ENCODE data around the gene TRAPPC8. TPM values are rescaled to one million over a fixed set of nuclear protein-coding genes. Genes with fewer than 3 reads are reported as not detected.

The TRAPPC8 gene, protein sequence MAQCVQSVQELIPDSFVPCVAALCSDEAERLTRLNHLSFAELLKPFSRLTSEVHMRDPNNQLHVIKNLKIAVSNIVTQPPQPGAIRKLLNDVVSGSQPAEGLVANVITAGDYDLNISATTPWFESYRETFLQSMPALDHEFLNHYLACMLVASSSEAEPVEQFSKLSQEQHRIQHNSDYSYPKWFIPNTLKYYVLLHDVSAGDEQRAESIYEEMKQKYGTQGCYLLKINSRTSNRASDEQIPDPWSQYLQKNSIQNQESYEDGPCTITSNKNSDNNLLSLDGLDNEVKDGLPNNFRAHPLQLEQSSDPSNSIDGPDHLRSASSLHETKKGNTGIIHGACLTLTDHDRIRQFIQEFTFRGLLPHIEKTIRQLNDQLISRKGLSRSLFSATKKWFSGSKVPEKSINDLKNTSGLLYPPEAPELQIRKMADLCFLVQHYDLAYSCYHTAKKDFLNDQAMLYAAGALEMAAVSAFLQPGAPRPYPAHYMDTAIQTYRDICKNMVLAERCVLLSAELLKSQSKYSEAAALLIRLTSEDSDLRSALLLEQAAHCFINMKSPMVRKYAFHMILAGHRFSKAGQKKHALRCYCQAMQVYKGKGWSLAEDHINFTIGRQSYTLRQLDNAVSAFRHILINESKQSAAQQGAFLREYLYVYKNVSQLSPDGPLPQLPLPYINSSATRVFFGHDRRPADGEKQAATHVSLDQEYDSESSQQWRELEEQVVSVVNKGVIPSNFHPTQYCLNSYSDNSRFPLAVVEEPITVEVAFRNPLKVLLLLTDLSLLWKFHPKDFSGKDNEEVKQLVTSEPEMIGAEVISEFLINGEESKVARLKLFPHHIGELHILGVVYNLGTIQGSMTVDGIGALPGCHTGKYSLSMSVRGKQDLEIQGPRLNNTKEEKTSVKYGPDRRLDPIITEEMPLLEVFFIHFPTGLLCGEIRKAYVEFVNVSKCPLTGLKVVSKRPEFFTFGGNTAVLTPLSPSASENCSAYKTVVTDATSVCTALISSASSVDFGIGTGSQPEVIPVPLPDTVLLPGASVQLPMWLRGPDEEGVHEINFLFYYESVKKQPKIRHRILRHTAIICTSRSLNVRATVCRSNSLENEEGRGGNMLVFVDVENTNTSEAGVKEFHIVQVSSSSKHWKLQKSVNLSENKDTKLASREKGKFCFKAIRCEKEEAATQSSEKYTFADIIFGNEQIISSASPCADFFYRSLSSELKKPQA (N-terminal part only)
- 10 to 100 TPM; 43.3 to 54.6 (median 50.5) TPM for total RNA-seq

GRCh38 chr18:31942999-31943877, at the start of gene TRAPPC8:
TRAPPC8 (minus strand) TSS chr18:31943128; CDS start chr18:31942764, 364 bp downstream.
- TF ChIP-seq POLR2A (IDR thresholded peaks at IDR 0.05): no peak
- TF ChIP-seq, protein P1, sequence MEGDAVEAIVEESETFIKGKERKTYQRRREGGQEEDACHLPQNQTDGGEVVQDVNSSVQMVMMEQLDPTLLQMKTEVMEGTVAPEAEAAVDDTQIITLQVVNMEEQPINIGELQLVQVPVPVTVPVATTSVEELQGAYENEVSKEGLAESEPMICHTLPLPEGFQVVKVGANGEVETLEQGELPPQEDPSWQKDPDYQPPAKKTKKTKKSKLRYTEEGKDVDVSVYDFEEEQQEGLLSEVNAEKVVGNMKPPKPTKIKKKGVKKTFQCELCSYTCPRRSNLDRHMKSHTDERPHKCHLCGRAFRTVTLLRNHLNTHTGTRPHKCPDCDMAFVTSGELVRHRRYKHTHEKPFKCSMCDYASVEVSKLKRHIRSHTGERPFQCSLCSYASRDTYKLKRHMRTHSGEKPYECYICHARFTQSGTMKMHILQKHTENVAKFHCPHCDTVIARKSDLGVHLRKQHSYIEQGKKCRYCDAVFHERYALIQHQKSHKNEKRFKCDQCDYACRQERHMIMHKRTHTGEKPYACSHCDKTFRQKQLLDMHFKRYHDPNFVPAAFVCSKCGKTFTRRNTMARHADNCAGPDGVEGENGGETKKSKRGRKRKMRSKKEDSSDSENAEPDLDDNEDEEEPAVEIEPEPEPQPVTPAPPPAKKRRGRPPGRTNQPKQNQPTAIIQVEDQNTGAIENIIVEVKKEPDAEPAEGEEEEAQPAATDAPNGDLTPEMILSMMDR (IDR thresholded peaks at IDR 0.05): no peak
- H3K4me3 ChIP-seq (ENCODE audit: low read depth, poor library complexity, severe bottlenecking): peak within 1 kb of the TSS; percentile 78
- intact Hi-C loops (cut with DNase I; ENCODE audit: low total_unique reads): no loop called here
- 0% methylated on average over 35 to 55 of the region's 58 CpGs for whole genome bisulfite sequencing, 2 donors
- peak; percentile 98 to 100 for DNase-seq (ENCODE audit: low spot score in 2 of 2)

- H3K4me3 ChIP-seq (ENCODE audit: low read depth, poor library complexity, severe bottlenecking): no peak overlapping the region
- intact Hi-C loops (cut with DNase I; ENCODE audit: low total_unique reads): no loop called here
- 91 to 100% methylated on average over 2 of the region's 2 CpGs for WGBS, 2 donors
- TF ChIP-seq, protein P1 (IDR thresholded peaks at IDR 0.05): no peak
- no peak for DNase-seq (ENCODE audit: low spot score in 2 of 2)
Measured at GRCh38 chr18:31990823-31991222, 47.9 kb upstream of the TRAPPC8 start.

DNA sequence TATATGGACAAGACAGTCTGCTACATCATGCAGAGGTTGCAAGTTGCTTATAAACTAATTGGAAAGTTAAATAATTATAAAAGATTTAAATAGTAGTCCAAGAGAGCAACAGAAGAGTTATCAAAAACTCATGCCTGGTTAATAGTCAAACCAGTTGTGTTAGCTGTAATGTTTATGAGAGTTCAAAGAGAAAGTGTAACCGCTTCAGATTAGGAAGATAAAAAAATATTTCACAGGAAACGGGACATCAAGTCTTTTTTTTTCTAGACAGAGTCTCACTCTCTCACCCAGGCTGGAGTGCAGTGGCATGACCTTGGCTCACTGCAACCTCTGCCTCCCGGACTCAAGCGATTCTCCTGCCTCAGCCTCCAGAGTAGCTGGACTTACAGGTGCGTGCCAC, 41.0 kb upstream of the TRAPPC8 start:
- intact Hi-C loops (cut with DNase I; ENCODE audit: low total_unique reads): no loop called here
- 75 to 83% methylated on average over 5 of the region's 5 CpGs for WGBS, 2 donors
- TF ChIP-seq, protein P1 (IDR thresholded peaks at IDR 0.05): no peak

GRCh38 chr18:31983020-31983419, 40.1 kb upstream of the TRAPPC8 start:
- 87 to 88% methylated on average over 3 of the region's 3 CpGs for WGBS, 2 donors
- DNase-seq (ENCODE audit: low spot score in 2 of 2): no peak
- intact Hi-C loops (cut with DNase I; ENCODE audit: low total_unique reads): no loop called here
- no peak for TF ChIP-seq POLR2A (IDR thresholded peaks at IDR 0.05)
- TF ChIP-seq, protein P1 (IDR thresholded peaks at IDR 0.05): no peak
- H3K4me3 ChIP-seq (ENCODE audit: low read depth, poor library complexity, severe bottlenecking): no peak overlapping the region

More for the DNA sequence above, 41.0 kb upstream of the TRAPPC8 start:
- H3K4me3 ChIP-seq (ENCODE audit: low read depth, poor library complexity, severe bottlenecking): no peak overlapping the region
- DNase-seq (ENCODE audit: low spot score in 2 of 2): no peak

GRCh38 chr18:31980863-31981262, 37.9 kb upstream of the TRAPPC8 start:
- DNase-seq (ENCODE audit: low spot score in 2 of 2): no peak
- intact Hi-C loops (cut with DNase I; ENCODE audit: low total_unique reads): no loop called here
- H3K4me3 ChIP-seq (ENCODE audit: low read depth, poor library complexity, severe bottlenecking): no peak overlapping the region
- TF ChIP-seq, protein P1 (IDR thresholded peaks at IDR 0.05): no peak
- TF ChIP-seq POLR2A (IDR thresholded peaks at IDR 0.05): no peak

All from lower leg skin (tissue), 4 donors.